Stimulated activated CD4-positive, alpha-beta T cell treated with anti-CD3 and anti-CD28 coated beads, Interleukin-15, amount 100 ng/mL, for 1 hour (primary cell): ENCODE results near the gene SERPINE2.

Experiments
- DNase-seq, 2 donors: peaks; one replicate each; pipeline ENCODE4 v3.0.0-alpha.2; 2020; ENCODE audit warnings: low read depth in 1 of 2, low spot score in 1 of 2

SERPINE2 gene

DNA sequence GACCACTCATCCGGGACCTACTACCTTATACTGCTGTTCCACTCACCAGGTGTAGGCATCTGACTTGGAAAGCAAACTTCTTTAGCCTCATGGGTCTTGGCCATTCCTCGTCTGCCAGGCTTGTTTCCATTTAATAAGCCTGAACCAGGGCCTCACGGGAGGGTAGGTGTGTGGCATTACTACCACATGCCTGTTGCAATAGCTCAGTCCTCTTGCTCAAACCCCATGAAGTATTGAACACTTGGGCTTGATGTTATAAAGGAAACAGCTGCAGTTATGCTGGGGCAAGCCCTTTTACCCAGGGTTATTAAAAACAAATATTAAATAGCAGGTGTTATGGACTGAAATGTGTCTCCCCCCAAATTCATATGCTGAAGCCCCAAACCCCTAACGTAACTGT, 60.6 kb downstream of the SERPINE2 start:
- no peak for DNase-seq

DNA sequence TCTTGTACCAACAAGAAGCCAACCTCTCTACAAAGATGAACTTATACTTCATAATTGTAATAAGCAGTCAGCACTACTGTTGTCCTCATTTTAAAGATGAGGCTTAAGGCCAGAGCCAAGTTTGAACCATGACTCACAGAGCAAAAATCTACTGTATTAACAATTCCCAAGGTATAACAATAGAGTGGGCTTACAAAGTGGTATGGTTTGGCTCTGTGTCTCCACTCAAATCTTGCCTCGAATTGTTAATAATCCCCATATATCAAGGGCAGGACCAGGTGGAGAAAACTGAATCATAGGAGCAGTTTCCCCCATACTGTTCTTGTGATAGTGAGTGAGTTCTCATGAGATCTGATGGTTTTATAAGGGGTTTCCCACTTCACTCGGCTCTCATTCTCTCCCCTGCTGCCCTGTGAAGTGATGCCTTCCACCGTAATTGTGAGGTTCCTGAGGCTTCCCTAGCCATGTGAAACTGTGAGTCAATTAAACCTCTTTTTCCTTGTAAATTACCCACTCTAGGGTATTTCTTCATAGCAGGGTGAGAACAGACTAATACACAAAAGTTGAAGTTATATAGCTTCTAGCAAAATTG, 62.4 kb downstream of the SERPINE2 start:
- DNase-seq, result no peak

- DNase-seq, result no peak
Measured at GRCh38 chr2:223973606-223974005, 65.5 kb downstream of the SERPINE2 start.

GRCh38 chr2:223972656-223973102, 66.4 kb downstream of the SERPINE2 start:
- DNase-seq, result no peak

DNA sequence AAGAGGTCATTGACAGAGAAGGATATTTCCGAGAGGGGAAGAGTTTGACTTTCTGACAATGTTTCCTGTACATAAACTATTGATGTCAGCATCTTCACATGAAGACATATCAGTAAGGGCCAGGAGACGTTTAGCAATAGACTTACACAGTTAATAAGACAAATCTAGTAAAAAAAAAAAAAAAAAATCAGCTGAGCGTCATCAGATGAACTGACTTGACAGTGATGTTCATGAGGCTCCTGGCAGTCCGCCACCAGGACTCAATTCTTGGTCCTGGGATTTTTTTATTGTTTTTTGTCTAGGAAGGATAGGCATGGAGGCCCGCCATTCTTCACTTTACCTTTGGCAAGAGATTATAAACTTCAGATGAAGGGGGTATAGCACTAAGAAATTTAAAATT, 67.4 kb downstream of the SERPINE2 start:
- DNase-seq, result no peak

- DNase-seq, result peak in 1 of 2 donors; percentile 13
Measured at GRCh38 chr2:223970343-223971128, 68.5 kb downstream of the SERPINE2 start.

GRCh38 chr2:223969856-223970255, 69.2 kb downstream of the SERPINE2 start:
- no peak for DNase-seq

- DNase-seq, result no peak
Measured at GRCh38 chr2:223969315-223969714, 69.8 kb downstream of the SERPINE2 start.

DNA sequence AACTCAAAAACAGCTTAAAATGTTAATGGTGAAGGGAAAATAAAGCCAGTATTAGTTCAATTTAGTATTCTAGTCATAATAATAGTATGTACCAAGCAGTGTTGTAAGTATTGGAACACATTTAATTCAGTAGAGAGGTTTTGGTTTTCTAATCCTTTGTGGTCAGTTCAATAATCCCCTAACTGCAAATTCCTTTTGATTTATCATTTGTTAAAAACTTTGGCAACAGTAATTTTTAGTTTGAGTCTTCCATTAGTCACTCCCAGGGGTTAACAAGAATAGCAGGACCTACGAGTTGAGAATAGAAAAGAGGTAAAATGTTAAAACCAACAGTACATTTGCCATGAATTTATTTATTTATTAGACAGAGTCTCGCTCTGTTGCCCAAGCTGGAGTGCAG, 71.1 kb downstream of the SERPINE2 start:
- no peak for DNase-seq

- DNase-seq, result no peak
Measured at GRCh38 chr2:223959688-223960087, 79.4 kb downstream of the SERPINE2 start.

- DNase-seq, result peak; percentile 95 to 97
Measured at GRCh38 chr2:223957092-223957851, 81.8 kb downstream of the SERPINE2 start, which contains the start of gene MRPL44. MRPL44 (plus strand) TSS chr2:223957463; CDS start chr2:223957473, 10 bp downstream.

DNA sequence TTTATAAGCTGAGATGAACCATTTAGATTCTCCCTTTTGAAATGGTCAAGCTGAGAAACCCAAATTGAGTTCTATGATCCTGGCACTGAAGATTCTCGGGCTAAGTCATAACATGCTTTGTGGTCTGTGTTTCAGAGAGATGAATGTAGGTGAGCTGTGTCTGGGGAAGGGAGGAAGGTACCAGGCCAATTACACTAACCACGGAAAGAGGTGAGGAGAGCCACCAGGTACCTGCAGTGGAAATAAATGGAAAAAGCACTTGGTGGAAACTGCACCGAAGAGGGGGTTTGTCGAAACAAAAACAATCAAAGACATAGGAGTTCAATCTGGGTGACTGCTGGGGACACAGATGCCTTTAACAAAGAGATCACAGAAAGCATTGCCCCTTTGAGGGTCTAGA, 82.8 kb downstream of the SERPINE2 start:
- DNase-seq, result no peak

DNA sequence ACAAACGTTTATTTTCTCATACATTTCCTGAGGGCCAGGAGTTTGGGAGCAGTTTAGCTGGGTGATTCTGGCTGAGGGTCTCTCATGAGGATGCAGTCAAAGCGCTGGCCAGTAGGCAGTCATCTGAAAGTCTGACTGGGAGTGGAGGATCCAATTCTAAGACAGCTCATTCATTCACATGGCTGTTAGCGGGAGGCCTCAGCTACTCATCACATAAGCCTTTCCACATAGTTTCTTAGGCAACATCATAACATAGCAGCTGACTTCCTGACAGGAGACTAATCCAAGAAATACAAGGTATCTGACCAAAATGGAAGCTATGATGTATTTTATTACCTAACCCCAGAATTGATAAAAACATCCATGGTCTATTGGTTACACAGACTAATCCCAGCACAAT, 84.7 kb downstream of the SERPINE2 start:
- DNase-seq, result no peak

DNA sequence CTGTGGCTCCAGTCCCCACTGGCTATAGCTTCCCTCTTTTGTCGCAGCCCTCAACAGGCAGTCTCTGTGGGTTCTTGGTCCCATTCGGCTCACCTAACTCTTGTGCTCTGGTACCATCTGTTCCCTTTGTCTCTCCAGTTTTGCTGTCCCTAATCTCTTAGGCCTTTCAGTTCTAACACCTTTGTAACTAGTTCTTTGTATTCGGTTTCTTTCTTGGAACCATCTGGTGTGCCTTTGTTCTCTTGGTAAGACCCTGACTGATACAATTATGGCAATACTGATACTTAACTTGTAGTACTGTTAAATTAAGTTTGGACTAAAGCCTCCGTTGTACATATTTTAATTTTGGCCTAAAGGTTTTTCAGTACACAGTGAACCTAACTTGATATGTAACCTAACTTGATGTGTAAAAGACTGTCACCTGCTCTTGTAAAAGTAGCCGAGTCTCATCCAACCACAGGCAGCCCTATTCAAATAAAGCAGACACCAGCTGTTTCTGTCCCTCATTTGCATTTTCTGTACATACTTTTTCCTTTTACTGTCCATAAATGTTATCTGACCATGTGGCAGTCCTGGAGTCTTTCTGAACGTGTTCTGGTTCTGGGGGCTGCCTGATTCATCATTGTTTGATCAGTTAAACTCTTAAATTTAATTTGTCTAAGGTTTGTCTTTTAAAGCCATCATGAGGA, 86.7 kb downstream of the SERPINE2 start:
- DNase-seq, result no peak

- DNase-seq, result no peak
Measured at GRCh38 chr2:223950448-223951347, 88.4 kb downstream of the SERPINE2 start.

- no peak for DNase-seq
Measured at GRCh38 chr2:223949241-223949840, 89.7 kb downstream of the SERPINE2 start.

DNA sequence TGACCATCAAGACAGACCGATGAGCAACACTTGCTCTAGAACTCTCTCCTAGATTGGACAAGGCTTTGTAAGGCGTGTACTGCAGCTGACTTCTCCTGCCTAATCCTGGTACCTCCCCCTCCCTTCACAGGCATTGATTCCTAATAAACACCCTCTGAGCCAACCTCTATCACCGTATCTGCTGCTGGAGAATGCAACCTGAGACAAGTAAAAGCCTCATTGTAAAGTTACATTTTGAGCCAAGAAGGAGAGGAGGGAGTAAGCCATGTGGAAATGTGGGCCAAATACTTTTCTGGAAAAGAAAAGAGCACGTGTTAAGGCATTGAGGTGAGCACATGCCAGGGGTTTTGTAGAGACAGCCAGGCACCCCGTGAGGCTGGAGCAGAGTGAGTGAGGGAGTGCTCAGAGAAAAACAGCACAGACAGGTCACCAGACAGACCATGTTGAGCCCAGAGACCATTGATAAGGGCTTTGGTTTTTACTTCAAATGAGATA, 91.3 kb downstream of the SERPINE2 start:
- no peak for DNase-seq

DNA sequence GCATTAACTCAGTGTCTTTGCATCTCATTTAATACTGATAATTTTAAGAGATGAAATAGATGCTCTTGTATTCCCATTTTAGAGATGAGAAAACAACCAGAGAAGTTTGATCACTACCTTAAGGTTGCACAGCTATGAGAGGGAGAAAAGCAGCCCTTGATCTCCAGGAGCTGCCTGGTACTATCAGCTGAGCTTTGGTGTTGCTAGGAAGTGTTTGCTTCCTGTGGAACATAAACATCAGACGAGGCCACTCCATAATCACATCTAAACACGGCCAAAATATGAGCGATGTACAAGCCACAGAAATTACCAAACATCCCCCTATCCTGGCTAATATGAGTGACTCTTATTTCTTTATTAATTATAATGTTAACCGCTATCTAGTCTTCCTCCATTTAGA, 93.3 kb downstream of the SERPINE2 start:
- DNase-seq, result no peak

DNA sequence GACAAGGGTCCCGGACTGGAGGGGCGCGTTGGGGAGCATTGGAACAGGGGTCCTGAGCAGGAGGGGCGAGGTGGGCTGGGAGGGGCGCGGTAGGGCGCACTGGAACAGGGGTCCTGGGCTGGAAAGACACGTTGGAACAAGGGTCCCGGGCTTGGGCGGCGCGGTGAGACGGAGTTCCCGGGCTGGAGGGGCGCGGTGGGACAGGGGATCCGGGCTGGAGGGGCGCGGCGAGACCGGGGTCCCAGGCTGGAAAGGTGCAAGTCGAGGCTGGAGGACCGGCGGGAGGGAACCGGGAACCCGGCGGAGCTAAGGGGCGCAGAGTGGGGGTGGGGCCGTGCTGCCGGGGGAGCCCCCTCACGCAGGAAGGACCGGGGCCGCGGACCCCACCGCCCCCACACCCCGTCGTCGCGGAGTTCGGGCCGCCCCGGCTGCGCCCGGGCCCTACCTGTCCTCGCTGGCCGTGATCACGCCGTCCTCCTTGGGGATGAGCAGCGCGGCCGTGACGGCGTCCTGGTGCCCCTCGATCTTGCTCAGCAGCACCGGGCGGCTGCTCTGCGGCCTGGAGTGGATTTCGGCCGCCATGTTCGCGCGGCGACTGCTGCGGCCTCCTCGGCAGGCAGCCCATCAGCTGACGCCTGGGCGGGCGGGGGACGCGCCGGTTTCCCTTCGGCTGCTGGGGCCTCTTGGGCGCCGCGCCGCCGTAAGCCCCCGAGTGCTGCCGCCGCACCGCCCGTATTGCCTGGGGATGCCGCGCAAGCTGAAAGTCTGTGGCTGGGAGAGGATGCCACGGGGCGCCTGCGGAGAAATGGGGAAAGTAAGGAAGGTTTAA, 94.2 kb downstream of the SERPINE2 start, which contains the start of gene WDFY1:
Gene WDFY1 (minus strand): TSS at position 633 of the 829 bp plus-strand sequence. CDS start 51 bp downstream, at position 582.
- peak; percentile 61 to 73 for DNase-seq
